Lower leg skin (tissue), 3 donors: ENCODE data around the gene TMEM132E.

Experiments
- CTCF ChIP-seq, 3 donors: fragments of 450-650 bp; IDR thresholded peaks; one replicate each; pipeline ENCODE4 v1.5.1; 2016; ENCODE audit warnings: antibody characterized with exemption in 3 of 3, mild to moderate bottlenecking in 3 of 3, moderate library complexity in 2 of 3
- POLR2A ChIP-seq, 2 donors: fragments of 450-650 bp; IDR thresholded peaks; one replicate each; pipeline ENCODE4 v1.6.1; 2016 to 2017; ENCODE audit warnings: antibody characterized with exemption in 2 of 2, mild to moderate bottlenecking in 1 of 2, moderate library complexity in 1 of 2

- TF ChIP-seq CTCF (IDR thresholded peaks at IDR 0.05) (no peak), POLR2A (IDR thresholded peaks at IDR 0.05) (no peak)
Measured at GRCh38 chr17:34579979-34580684, 750 bp downstream of the TMEM132E start.
